Osteocyte (in vitro differentiated cells): ENCODE data around the gene PREB. TPM values are rescaled to one million over a fixed set of nuclear protein-coding genes. Genes with fewer than 3 reads are reported as not detected.

Source experiments
- DNase-seq: peaks from one replicate; pipeline ENCODE4 v3.0.0; 2021; ENCODE audit warnings: mixed read lengths; ENCODE audit not compliant: unreplicated experiment; ENCODE audit errors: extremely low spot score
- H3K27ac Mint-ChIP-seq: one replicate; pipeline ENCODE4 v1.8.0; 2021; ENCODE audit warnings: mild to moderate bottlenecking, mixed read lengths; ENCODE audit not compliant: unreplicated experiment
- H3K27me3 Mint-ChIP-seq: one replicate; pipeline ENCODE4 v1.8.0; 2021; ENCODE audit warnings: mixed read lengths; ENCODE audit not compliant: unreplicated experiment
- H3K36me3 Mint-ChIP-seq: one replicate; pipeline ENCODE4 v1.8.0; 2021; ENCODE audit warnings: mixed read lengths; ENCODE audit not compliant: unreplicated experiment
- H3K4me1 Mint-ChIP-seq: one replicate; pipeline ENCODE4 v1.8.0; 2021; ENCODE audit warnings: mixed read lengths; ENCODE audit not compliant: unreplicated experiment
- H3K4me3 Mint-ChIP-seq: one replicate; pipeline ENCODE4 v1.8.0; 2021; ENCODE audit warnings: mild to moderate bottlenecking, moderate library complexity, mixed read lengths; ENCODE audit not compliant: unreplicated experiment
- H3K9me3 Mint-ChIP-seq: one replicate; pipeline ENCODE4 v1.8.0; 2021; ENCODE audit warnings: mixed read lengths; ENCODE audit not compliant: unreplicated experiment
- CTCF ChIP-seq: fragments of 200-600 bp; sonication (generic); IDR thresholded peaks from 2 replicates; pipeline ENCODE4 v1.5.0; 2021; ENCODE audit warnings: antibody characterized with exemption, mild to moderate bottlenecking, moderate library complexity
- total RNA-seq: library from RNA; stranded (reverse); gene quantifications from 2 replicates; pipeline ENCODE4 v1.2.1, GENCODE V29; 2021

PREB gene
- total RNA-seq, 1 donor from 2014 or later, result 46.3 TPM

DNA sequence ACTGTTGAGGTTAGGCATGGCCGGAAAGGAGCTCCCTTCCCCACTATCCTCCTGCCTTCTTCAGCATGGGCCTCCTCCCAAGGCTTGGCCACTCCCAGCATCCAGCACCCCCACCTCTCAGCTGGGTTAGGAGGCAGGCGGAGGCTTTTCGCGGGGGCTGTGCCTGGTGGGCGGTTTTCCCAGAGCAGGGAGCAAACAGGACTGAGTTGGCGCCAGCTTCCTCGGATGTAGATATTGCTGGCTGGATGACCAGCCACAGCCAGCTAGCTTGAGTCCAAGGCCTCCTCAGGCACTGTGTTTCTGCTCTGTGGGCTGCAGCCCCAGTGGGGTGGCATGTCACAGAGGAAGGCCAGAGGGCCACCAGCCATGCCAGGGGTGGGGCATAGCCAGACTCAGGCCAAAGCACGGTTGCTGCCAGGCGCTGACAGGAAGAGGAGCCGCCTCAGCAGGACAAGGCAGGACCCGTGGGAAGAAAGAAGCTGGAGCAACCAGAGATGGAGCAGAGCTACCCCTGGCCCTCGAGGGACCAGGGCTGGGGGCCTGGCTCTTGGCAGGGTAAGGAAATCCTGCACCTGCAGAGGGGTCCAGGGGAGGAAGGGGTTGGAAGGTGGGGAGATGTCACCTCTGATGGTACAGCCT, 14.5 kb upstream of the PREB start, which contains the start of gene TCF23:
TCF23 (plus strand) TSS at position 204 of the 639 bp plus-strand sequence; CDS start at position 334, 130 bp downstream.
- H3K4me1 Mint-ChIP-seq, result no peaks in the 10 kb centered on the region
- TF ChIP-seq CTCF, result no peak
- H3K27ac Mint-ChIP-seq, result no peak within 1 kb of the TSS
- DNase-seq, result no peak
- no peak within 1 kb of the TSS for H3K4me3 Mint-ChIP-seq
- H3K27me3 Mint-ChIP-seq, result peaks cover 18% of the 10 kb centered on the region
- no peaks in the 10 kb centered on the region for H3K36me3 Mint-ChIP-seq
- no peaks in the 10 kb centered on the region for H3K9me3 Mint-ChIP-seq

- Mint-ChIP-seq H3K4me1 (no peaks in the 10 kb centered on the region), H3K36me3 (no peaks in the 10 kb centered on the region), H3K9me3 (peaks cover 3% of the 10 kb centered on the region), H3K4me3 (no peak overlapping the region), H3K27ac (no peak overlapping the region), H3K27me3 (peaks cover 24% of the 10 kb centered on the region)
- no peak for DNase-seq
- TF ChIP-seq CTCF, result no peak
Measured at GRCh38 chr2:27147935-27148334, 13.5 kb upstream of the PREB start.

DNA sequence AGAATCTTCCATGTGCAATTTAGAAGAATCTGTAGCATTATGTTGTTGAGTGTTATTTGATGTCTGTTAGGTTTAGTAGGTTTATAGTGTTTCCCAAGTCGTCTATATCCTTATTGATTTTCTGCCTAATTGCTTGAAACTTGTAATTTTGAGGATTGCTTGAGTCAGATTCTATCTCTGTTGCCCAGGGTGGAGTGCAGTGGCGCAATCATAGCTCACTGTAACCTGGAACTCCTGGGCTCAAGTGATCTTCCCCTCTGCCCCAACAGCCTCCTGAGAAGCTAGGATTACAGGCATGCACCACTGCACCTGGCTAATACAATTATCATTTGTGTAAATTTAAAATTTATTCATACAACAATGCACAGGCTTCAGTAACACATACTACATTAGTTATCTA, 11.2 kb upstream of the PREB start:
- peaks cover 31% of the 10 kb centered on the region for H3K27me3 Mint-ChIP-seq
- no peaks in the 10 kb centered on the region for H3K4me1 Mint-ChIP-seq

DNA sequence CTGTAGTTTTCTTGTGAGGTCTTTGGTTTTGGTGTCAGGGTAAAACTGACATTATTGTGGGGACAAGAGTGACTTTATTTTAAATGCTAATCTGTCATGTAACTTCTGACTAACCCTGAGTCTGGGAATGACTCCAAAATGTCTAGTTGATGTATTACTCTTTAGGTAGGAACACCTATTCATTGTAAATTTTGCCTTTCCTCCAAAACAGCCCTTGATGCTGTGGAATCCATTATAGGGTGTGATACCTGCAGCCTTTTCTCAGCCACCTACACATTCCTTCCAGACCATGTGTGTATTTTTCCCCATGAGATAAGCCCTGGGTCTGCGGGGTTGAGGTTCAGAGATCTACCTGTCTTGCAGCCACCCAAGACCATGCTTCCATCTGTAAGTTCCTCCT, 8.8 kb upstream of the PREB start:
- no peaks in the 10 kb centered on the region for H3K4me1 Mint-ChIP-seq
- H3K27me3 Mint-ChIP-seq, result peaks cover 43% of the 10 kb centered on the region
- H3K36me3 Mint-ChIP-seq, result no peaks in the 10 kb centered on the region
- no peak for DNase-seq
- H3K9me3 Mint-ChIP-seq, result peaks cover 6% of the 10 kb centered on the region
- no peak overlapping the region for H3K4me3 Mint-ChIP-seq
- TF ChIP-seq CTCF, result no peak
- no peak overlapping the region for H3K27ac Mint-ChIP-seq

More for the DNA sequence above, 11.2 kb upstream of the PREB start:
- no peak for TF ChIP-seq CTCF
- H3K36me3 Mint-ChIP-seq, result no peaks in the 10 kb centered on the region
- H3K27ac Mint-ChIP-seq, result no peak overlapping the region
- no peak for DNase-seq
- peaks cover 6% of the 10 kb centered on the region for H3K9me3 Mint-ChIP-seq
- H3K4me3 Mint-ChIP-seq, result no peak overlapping the region

GRCh38 chr2:27139310-27139709, 4.9 kb upstream of the PREB start, which contains the start of gene PRR30:
Gene PRR30 (minus strand): TSS chr2:27139410. CDS start chr2:27138329, 1,081 bp downstream.
- Mint-ChIP-seq H3K4me3 (no peak within 1 kb of the TSS), H3K27me3 (peaks cover 37% of the 10 kb centered on the region), H3K27ac (no peak within 1 kb of the TSS), H3K36me3 (no peaks in the 10 kb centered on the region), H3K4me1 (peaks cover 2% of the 10 kb centered on the region), H3K9me3 (peaks cover 6% of the 10 kb centered on the region)
- DNase-seq, result no peak
- TF ChIP-seq CTCF, result no peak
